Dedifferentiated amniotic fluid mesenchymal stem cell (primary cell): ENCODE measurements around the gene P3H1.

Experiments used
- DNase-seq: peaks from one replicate; pipeline ENCODE4 v3.0.0-alpha.2; 2016; ENCODE audit errors: extremely low spot score

The P3H1 gene

DNA sequence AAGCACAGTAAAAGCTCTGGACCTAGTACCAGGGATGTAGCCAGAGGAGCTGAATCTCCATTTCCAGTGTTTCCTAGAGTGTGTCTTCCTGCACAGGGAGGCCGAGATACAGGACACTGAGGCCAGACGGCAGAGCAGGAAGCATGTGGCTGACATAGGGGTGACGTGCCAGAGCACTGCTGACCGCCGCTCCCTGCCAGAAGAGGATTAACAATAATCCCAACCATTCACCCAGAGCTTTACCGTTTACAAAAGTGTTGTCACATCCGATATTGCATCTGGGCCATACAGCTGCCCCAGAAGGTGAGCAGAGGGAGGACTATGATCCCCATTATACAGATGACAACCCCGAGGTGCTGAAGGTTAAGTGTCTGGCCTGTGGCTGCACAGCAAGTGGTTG, 21.0 kb downstream of the P3H1 start:
- no peak for DNase-seq

DNA sequence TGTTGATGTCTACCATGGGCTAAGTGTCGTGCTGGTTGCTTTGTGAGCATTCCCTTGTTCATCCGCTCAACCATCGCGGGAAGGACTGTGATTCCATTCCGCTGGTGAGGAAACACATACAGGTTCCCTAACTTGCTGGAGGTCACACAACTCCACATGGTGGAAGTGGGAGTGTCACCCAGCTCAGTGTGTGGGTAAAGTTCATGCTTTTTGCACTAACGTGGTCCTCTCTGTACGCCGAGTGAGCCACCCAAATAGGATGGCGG, 22.7 kb downstream of the P3H1 start:
- DNase-seq = no peak

DNA sequence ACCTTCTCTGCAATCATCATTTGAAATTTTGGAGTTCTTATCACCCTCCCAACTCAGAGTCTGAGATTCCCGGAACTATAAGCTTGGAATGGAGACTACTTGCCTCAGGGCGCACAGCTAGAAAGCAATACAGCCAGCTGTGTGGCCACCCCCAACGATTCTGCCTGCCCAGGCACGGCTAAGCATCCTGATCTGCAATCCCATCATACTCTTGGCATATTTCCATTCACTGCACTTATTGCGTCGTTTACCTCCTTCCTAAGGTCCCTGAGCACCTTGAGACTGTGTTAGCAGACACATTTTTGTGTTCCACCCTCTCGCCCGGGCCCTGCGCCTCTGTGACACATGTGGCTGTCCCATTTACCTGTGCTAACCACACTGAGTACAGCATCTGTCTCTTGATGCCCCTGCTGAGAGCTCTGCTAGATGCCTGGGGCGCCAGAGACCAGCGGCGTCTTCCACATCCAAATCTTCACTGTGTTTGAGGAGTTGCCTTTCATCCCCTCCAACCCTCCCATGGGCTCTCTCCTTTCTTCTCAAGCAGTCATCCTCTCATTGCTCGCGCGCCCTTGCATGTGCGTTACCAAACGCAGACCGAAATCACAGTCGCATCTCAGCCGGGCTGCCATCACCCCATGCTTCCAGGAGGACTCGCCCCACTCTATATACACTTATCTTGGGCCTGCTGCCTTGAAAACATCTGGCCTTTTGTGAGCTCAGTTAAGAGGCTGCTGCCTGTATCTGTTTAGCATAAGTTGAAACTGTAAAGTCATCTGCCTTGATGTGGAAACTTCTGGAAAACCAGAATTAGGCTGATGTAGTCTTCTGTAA, 23.3 kb downstream of the P3H1 start:
- no peak for DNase-seq

DNA sequence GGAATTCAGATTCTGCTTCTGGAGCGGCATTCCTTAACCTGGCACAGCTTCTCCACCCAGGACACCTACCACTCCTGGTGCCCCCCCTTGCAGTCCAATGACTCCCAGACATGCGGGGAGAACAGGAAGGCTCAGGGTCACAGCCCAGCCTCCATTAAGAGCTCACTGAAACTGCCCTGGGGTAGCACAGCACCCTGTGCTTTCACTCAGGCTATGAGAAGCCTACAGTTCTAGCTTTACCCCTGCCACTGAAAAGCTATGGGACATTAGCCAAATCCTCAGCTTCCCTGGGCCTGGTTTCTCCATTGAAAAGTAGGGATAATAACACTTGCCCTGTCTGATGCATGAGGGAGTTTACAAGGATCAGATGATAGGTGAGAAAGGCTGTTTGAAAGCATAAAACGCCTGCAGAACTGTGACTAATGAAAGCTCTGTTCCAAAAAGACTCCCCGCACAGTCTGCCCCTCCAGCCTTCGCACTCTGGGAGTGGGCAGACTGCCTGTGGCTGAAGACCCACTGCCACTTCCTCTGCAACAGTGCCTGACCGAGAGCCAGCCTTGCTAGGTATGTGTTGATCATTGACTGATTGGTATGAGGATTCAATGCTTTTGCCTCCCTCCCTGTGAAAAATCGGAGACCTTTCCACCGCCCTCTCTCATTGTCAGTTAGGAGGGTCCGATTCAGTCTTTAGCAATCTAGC, 24.1 kb downstream of the P3H1 start:
- DNase-seq = no peak

GRCh38 chr1:42742141-42742540, 24.7 kb downstream of the P3H1 start:
- DNase-seq = no peak

GRCh38 chr1:42741706-42742105, 25.1 kb downstream of the P3H1 start:
- no peak for DNase-seq

GRCh38 chr1:42740851-42741580, 25.8 kb downstream of the P3H1 start:
- DNase-seq = no peak

DNA sequence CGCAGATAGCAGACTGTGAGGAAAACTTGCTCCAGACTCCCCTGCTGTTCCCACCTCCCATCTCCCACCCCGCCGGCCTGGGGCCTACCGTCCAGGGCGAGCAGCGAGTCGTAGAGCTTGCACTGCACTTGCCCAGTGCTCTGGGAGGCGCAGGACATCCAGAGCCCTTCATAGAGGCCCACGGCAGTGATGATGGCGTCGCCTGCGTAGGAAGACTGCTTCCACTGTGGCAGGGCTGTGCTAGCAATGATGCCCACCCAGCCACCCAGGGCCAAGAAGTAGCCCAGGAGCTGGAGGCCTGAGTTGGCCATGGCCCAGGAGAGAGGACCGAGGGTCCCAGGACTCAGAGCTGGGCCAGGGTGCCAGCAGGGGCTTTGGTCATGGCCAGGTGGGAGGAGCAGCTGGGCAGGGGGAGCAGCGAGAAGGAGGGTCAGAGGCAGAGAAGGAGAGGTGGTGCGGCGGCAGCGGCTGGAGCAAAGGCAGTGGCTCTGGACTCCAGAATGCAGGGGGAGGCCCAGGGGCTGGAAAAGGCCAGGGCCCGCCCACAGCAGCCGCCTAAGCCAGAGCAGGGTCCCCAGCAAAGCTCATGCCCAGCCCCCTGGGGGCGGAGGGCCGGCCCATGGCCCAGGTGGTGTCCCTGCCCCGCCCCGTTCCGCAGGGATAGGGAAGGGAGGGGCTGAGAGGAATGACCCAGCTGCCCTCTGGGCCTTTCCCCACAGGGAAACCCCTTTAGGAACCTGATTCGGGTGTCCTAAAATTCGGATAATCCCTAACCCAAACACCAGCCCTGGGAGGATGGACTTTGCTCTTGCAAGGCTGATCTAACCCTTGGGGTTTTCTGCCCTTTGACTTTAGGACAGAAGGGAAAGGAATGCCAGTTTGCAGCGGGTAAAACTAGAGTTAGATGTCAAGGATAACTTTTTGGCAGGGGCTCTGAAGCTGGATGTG, 26.8 kb downstream of the P3H1 start, which contains the start of gene CLDN19:
Gene CLDN19, minus strand, starts transcription at position 484 of the 948 bp plus-strand sequence. Its CDS starts 173 bp downstream, at position 311.
- DNase-seq = no peak

- no peak for DNase-seq
Measured at GRCh38 chr1:42738678-42739226, 28.1 kb downstream of the P3H1 start.

GRCh38 chr1:42737986-42738677, 28.7 kb downstream of the P3H1 start:
- no peak for DNase-seq

DNA sequence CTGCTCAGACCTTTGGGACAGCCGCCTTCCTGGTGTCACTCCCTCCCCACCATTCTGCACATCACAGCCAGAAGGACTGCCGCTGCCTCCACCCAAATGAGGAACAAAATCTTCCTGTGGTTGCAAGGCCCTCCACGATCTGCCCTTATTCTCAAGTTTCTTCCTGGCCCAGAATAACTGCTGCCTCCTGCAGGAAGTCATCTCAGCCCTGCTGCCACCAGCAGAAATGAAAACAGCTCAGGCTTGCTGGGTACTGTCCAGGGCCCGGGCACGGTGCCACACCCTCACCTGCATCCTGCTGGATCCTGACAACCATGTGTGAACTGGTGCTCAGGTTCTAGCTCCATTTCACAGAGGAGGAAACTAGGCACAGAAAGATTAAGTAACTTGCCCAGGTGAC, 29.6 kb downstream of the P3H1 start:
- no peak for DNase-seq

GRCh38 chr1:42736571-42737200, 30.1 kb downstream of the P3H1 start:
- no peak for DNase-seq

- DNase-seq = no peak
Measured at GRCh38 chr1:42736152-42736551, 30.7 kb downstream of the P3H1 start.

GRCh38 chr1:42735477-42736105, 31.2 kb downstream of the P3H1 start:
- DNase-seq = no peak

DNA sequence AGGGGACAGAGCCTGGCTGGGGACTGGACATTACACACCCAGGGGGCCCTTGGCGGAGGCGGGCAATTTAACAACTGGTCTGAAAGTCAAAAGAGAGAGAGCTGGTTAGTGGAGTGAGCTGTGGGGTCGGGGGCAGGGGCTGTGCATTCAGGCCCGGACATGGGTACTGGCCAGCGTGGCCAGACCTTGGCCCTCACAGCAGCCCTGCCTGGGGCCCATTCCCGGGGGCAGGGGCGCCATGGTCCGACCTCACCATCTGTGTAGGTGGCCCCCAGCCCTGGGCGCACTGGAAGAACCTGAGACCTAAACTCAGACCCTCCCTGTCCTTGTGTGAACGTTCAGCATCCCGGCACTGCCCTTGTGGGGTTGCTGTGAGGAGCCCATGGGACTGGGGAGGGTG, 31.8 kb downstream of the P3H1 start:
- no peak for DNase-seq

GRCh38 chr1:42734201-42735035, 32.4 kb downstream of the P3H1 start:
- no peak for DNase-seq

DNA sequence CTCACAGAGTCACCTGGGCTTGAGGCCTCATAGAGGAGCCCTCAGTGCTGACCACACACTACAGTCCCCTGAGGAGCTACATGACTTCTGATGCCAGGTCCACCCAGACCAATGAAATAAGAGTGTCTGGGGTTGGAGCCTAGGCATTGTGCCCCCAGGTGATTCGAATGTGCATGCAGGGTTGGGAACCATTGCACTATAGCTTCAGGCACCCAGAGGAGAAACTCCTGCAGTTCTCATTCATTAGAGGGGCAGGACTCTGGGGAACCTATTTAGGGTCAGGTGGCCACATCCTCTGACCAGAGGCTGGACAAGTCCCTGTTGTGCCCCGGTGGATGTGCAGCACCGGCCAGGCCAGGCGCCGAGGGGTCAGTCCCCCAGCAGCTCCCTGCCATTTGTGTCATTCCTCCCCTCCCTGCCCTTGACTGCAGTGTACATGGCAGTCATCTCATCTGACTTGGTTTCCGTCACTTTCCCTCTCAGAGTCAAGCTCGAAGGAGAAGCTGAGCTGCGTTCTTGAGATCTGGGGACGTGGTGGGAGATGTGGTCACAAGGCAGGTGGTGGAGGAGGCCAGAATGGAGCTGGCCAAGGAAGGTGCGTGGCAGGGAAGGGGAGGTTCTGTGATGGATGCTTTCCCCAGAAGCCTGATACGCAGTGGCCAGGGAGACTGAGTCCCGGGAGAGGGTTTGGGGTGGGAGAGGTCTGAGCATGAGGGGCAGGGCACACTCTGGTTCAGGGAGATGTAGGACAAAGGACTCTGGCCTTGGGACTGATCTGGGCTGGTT, 33.2 kb downstream of the P3H1 start:
- no peak for DNase-seq

GRCh38 chr1:42732126-42732680, 34.6 kb downstream of the P3H1 start:
- no peak for DNase-seq
